Endothelial cell of umbilical vein (primary cell): ENCODE measurements around the gene SSTR5. TPM values are rescaled to one million over a fixed set of nuclear protein-coding genes. Genes with fewer than 3 reads are reported as not detected.

Source experiments
- BruUV-seq: library from RNA; stranded (reverse); fragments of 400-500 nt; replicated peaks from 2 replicates; lab custom pipeline; 2021; lab: Mats Ljungman, UMichigan
- CTCF ChIA-PET: fragments of 300-600, 350-600 bp; sonication (Branson Sonifier 250); formaldehyde crosslinking; loops from one replicate; lab custom pipeline; 2021; ENCODE audit warnings: antibody characterized with exemption, inconsistent platforms; lab: Charles Lee
- POLR2A ChIA-PET: fragments of 300-600, 350-600 bp; sonication (Branson Sonifier 250); formaldehyde crosslinking; loops from one replicate; lab custom pipeline; 2021; ENCODE audit warnings: antibody characterized with exemption, inconsistent platforms; lab: Charles Lee
- DNase-seq: peaks from one replicate; pipeline ENCODE4 v3.0.0-alpha.2; 2011; ENCODE audit warnings: low read depth, low spot score
- FAIRE-seq: peaks from 2 replicates; lab custom pipeline; 2011; peaks lifted over from hg19 to GRCh38; lab: Jason Lieb, UNC
- H2AFZ ChIP-seq: 2 replicates; pipeline ENCODE4 v1.6.0; 2012; ENCODE audit warnings: low read depth, low read length, control low read depth, inconsistent platforms
- H3K27ac ChIP-seq: 2 replicates; pipeline ENCODE4 v1.5.1; 2011; ENCODE audit warnings: low read depth, mild to moderate bottlenecking, control low read depth, low read length, moderate library complexity; ENCODE audit not compliant: insufficient read depth
- H3K27me3 ChIP-seq, 2 experiments: 2 replicates each; pipeline versions ENCODE4 v1.6.0 to v1.6.1; 2011; ENCODE audit warnings: low read length in 2 of 2, mixed read lengths in 1 of 2; ENCODE audit not compliant: control insufficient read depth in 2 of 2, insufficient read depth in 2 of 2
- H3K36me3 ChIP-seq, 2 experiments: 2 replicates in 1 of 2; 3 replicates in 1 of 2; pipeline ENCODE4 v1.5.1; 2011; ENCODE audit warnings: low read length in 2 of 2, mild to moderate bottlenecking in 1 of 2, moderate library complexity in 1 of 2; ENCODE audit not compliant: control insufficient read depth in 2 of 2, insufficient read depth in 2 of 2; ENCODE audit errors: extremely low read depth in 1 of 2
- H3K4me1 ChIP-seq: 3 replicates; pipeline ENCODE4 v1.5.1; 2011; ENCODE audit warnings: mild to moderate bottlenecking, low read length; ENCODE audit not compliant: control insufficient read depth, insufficient read depth; ENCODE audit errors: extremely low read depth
- H3K4me2 ChIP-seq: 2 replicates; pipeline ENCODE4 v1.6.1; 2011; ENCODE audit warnings: low read length, control low read depth, mixed read lengths; ENCODE audit not compliant: insufficient read depth
- H3K4me3 ChIP-seq, 3 experiments: fragments of 200-600 bp in 1 of 3; sonication (generic), shearing (Covaris generic) in 1 of 3; replicated peaks in 1 of 3; 2 replicates each; pipeline ENCODE4 v1.5.1; 2011 to 2016; ENCODE audit warnings: control low read depth in 3 of 3, low read length in 3 of 3, mild to moderate bottlenecking in 2 of 3, inconsistent platforms in 1 of 3, low read depth in 1 of 3, moderate library complexity in 1 of 3; ENCODE audit not compliant: insufficient read depth in 1 of 3
- H3K79me2 ChIP-seq: 2 replicates; pipeline ENCODE4 v1.6.0; 2012; ENCODE audit warnings: low read length, inconsistent platforms; ENCODE audit not compliant: control insufficient read depth, insufficient read depth
- H3K9ac ChIP-seq: replicated peaks from 2 replicates; pipeline ENCODE3; 2011; ENCODE audit warnings: low read length, control low read depth; ENCODE audit not compliant: insufficient read depth; ENCODE audit errors: extremely low read depth
- H3K9me1 ChIP-seq: replicated peaks from 3 replicates; pipeline ENCODE4 v1.6.0; 2011; ENCODE audit warnings: mild to moderate bottlenecking, low read length; ENCODE audit not compliant: control insufficient read depth, insufficient read depth; ENCODE audit errors: extremely low read depth
- H3K9me3 ChIP-seq: replicated peaks from 2 replicates; pipeline ENCODE4 v1.5.1; 2012; ENCODE audit warnings: low read length, inconsistent platforms; ENCODE audit not compliant: control insufficient read depth, insufficient read depth
- H4K20me1 ChIP-seq: replicated peaks from 2 replicates; pipeline ENCODE3; 2011; ENCODE audit warnings: mild to moderate bottlenecking, low read length; ENCODE audit not compliant: control insufficient read depth, insufficient read depth; ENCODE audit errors: extremely low read depth
- CTCF ChIP-seq, 2 donors: IDR thresholded peaks; 1 replicate in 1 of 2; 2 replicates in 1 of 2; pipeline ENCODE4 v1.5.1; 2011; ENCODE audit warnings: low read length in 2 of 2, mild to moderate bottlenecking in 2 of 2, moderate library complexity in 2 of 2, control low read depth in 1 of 2, inconsistent platforms in 1 of 2, low read depth in 1 of 2; ENCODE audit not compliant: insufficient read depth in 1 of 2; ENCODE audit errors: extremely low read depth in 1 of 2
- EZH2 ChIP-seq: IDR thresholded peaks from 2 replicates; pipeline ENCODE4 v1.6.1; 2012; ENCODE audit warnings: borderline replicate concordance, low read depth, mild to moderate bottlenecking, moderate library complexity, low read length, inconsistent platforms; ENCODE audit not compliant: severe bottlenecking
- FOS ChIP-seq: IDR thresholded peaks from 2 replicates; pipeline ENCODE4 v1.6.1; 2011; ENCODE audit warnings: mild to moderate bottlenecking, low read length, moderate library complexity, borderline replicate concordance; ENCODE audit not compliant: insufficient read depth
- GATA2 ChIP-seq: IDR thresholded peaks from 2 replicates; pipeline ENCODE4 v1.7.0; 2011; ENCODE audit warnings: low read depth, mild to moderate bottlenecking, moderate library complexity, mixed read lengths, low read length; ENCODE audit not compliant: insufficient read length, insufficient read depth
- JUN ChIP-seq: IDR thresholded peaks from 2 replicates; pipeline ENCODE4 v1.6.1; 2011; ENCODE audit warnings: borderline replicate concordance, low read depth; ENCODE audit not compliant: insufficient read length, insufficient read depth
- MAX ChIP-seq: IDR thresholded peaks from 2 replicates; pipeline ENCODE4 v1.6.1; 2011; ENCODE audit not compliant: insufficient read depth, insufficient read length
- MYC ChIP-seq: IDR thresholded peaks from one replicate; pipeline ENCODE4 v1.6.1; 2011; ENCODE audit warnings: mild to moderate bottlenecking, low read depth, low read length
- POLR2A ChIP-seq: IDR thresholded peaks from 2 replicates; pipeline ENCODE4 v1.6.1; 2012; ENCODE audit warnings: low read depth, mild to moderate bottlenecking, control low read depth, low read length
- POLR2AphosphoS5 ChIP-seq: IDR thresholded peaks from 2 replicates; pipeline ENCODE4 v1.6.1; 2012; ENCODE audit warnings: low read depth, mild to moderate bottlenecking, control low read depth, low read length, moderate library complexity; ENCODE audit not compliant: insufficient read depth
- dilution Hi-C: fragments of 300-500 bp; cut with MboI; formaldehyde crosslinking; loops from one replicate; pipeline ENCODE4 v1.15.0; 2019; ENCODE audit warnings: low sequenced_read_pairs; ENCODE audit not compliant: extremely low pct_ligation_motif_present
- intact Hi-C: fragments of 100-400 bp; cut with micrococcal nuclease; formaldehyde crosslinking; loops from one replicate; pipeline ENCODE4 v1.10.0; 2022
- polyA plus RNA-seq, 4 experiments: library from polyadenylated mRNA; depleted of rRNA in 3 of 4; stranded (reverse) in 3 of 4; unstranded in 1 of 4; fragments of >200 nt; gene quantifications; 2 replicates each; pipeline versions ENCODE4 v1.2.1 to v1.2.3, GENCODE V29; 2011 to 2012; ENCODE audit warnings: missing spikeins in 1 of 4
- total RNA-seq: library from RNA; stranded (reverse); gene quantifications from 2 replicates; pipeline ENCODE4 v1.2.3, GENCODE V29; 2021

The SSTR5 gene
- total and polyA plus RNA-seq, 2 donors (not counting 3 experiments of a cell fraction or from before 2014, with no cell fraction given): 0.24 to 0.52 TPM

GRCh38 chr16:1062895-1063294 is 9.7 kb upstream of the SSTR5 start:
- Histone ChIP-seq H4K20me1 (no peaks in the 10 kb centered on the region), H3K9ac (no peak overlapping the region), H3K9me3 (no peaks in the 10 kb centered on the region), H3K79me2 (no peaks in the 10 kb centered on the region), H3K36me3 (no peaks in the 10 kb centered on the region), H3K27me3 (peaks cover 2 to 5% of the 10 kb centered on the region in 2 experiments), H2AFZ (no peak overlapping the region), H3K4me2 (no peak overlapping the region), H3K27ac (no peak overlapping the region), H3K4me1 (no peaks in the 10 kb centered on the region), H3K4me3 (no peak overlapping the region), H3K9me1 (no peaks in the 10 kb centered on the region)
- DNase-seq: no peak
- TF ChIP-seq MYC (no peak), CTCF (IDR thresholded peaks at IDR 0.05; ENCODE audit: extremely low read depth in 1 of 2, insufficient read depth in 1 of 2, low read depth in 1 of 2, low read length in 2 of 2) (no peak), JUN (no peak), POLR2A (no peak), GATA2 (no peak), EZH2 (no peak), FOS (no peak), MAX (no peak), POLR2AphosphoS5 (no peak)
- ChIA-PET POLR2A (no interaction called here), CTCF (interaction anchor here (1.3 kb wide), 1 partner anchor 24 kb away, joined by 5 read pairs; no protein-coding TSS in a partner anchor)
- no peak for FAIRE-seq
- no TSS peak for BruUV-seq
- intact Hi-C loops (no loop called here), dilution Hi-C loops (no loop called here)
